Myocyte (in vitro differentiated cells): ENCODE data around the gene SEMA5B. TPM values are rescaled to one million over a fixed set of nuclear protein-coding genes. Genes with fewer than 3 reads are reported as not detected.

Experiments
- DNase-seq: peaks from one replicate; pipeline ENCODE4 v3.0.0-alpha.2; 2012; ENCODE audit warnings: low read depth
- total RNA-seq: library from RNA; depleted of rRNA; stranded (reverse); fragments of >200 nt; gene quantifications from 2 replicates; pipeline ENCODE4 v1.2.3, GENCODE V29; 2014

Gene SEMA5B
- total RNA-seq, 1 donor from 2014 or later: 0.08 TPM

GRCh38 chr3:122926811-122927210, 100.8 kb downstream of the SEMA5B start:
- DNase-seq: no peak

GRCh38 chr3:122926322-122926721, 101.2 kb downstream of the SEMA5B start:
- DNase-seq: no peak

- no peak for DNase-seq
Measured at GRCh38 chr3:122925756-122926155, 101.8 kb downstream of the SEMA5B start.

DNA sequence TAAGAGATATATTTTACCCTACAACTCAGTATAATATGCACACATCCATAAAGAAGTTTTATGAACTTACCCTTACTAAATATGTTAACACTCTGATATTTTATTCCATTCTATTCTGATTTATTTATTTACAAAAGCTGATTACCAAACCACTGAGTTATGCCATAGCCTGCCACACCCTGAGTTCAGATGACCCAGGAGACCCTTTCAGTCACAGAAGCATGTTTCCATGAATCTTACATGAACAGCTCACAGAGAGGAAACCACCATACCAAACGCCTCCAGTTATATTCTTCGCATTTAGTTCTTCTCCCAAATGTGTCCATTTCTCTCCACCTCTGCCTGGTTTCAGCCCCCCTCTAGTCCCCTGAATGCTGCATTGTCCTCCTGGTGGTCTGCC, 103.5 kb downstream of the SEMA5B start:
- DNase-seq: no peak

DNA sequence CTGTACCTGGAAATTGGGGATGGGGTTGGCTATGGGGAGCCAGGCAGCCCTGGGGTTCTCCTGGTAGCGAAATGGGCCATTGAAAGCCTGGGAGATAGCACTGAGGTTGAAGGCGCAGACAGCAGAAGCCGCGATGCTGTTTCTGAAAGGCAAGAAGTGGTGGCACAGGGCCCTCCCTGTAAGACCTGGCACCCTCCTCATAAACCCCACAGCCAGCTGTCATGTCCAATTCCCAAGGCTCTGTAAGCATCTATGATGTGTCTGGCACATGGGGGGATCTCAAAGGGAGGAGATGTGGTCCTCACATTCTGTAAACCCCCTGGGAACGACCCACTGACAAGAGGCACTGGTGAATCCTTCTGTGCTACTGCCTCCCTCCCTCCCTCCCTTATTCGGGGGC, 104.0 kb downstream of the SEMA5B start:
- DNase-seq: no peak

GRCh38 chr3:122921791-122922651, 105.5 kb downstream of the SEMA5B start:
- DNase-seq: no peak

GRCh38 chr3:122920986-122921385, 106.6 kb downstream of the SEMA5B start:
- DNase-seq: no peak

DNA sequence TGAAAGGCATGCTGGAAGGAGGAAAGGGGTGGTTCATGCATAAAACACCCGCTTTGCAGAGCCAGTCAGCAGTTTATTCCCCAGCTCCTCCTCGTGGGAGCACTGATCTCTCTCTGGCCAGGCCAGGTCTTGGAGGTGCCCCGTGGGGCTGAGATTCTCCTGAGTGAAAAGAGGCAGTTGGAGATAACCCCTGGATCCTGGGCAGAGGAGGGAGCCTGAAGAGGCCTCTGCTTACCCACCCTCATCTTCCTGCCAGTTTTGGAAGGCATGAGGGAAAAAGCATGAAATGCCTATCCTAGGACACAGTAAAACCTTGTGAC, 108.3 kb downstream of the SEMA5B start:
- DNase-seq: no peak

DNA sequence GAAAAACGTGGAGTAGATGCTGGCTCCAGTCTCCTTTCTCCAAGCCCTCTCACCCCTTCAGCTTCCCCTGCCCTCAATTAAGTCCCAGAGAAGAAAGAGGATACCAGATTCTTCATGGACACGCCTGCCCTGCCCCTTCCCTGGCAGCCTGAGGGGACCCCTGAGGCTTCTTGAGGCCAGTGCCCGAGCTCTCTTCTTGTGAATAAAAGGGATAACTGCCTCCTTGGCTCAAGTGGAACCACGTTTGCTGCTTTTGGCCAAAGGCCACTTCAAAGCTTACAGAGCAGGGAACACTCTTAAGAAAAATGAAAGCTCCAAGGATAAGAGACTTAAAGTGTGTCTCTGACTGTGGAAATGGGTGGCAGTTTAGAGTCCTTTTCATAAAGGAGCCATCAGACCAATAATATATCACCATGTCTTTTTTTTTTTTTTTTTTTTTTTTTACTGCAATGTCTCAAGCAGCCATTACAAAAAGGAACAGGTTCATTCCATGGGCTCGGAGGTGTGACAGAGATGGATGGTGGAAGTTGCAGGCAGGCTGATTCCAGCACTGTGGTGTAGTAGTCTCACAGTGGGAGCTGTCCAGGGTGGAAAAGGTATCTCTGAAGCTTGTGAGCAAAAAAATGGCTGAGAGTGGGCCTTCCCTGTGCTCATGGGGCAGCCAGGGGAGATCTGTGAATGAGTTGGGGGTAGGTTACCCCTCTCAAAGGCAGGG, 108.8 kb downstream of the SEMA5B start:
- DNase-seq: peak; percentile 45

DNA sequence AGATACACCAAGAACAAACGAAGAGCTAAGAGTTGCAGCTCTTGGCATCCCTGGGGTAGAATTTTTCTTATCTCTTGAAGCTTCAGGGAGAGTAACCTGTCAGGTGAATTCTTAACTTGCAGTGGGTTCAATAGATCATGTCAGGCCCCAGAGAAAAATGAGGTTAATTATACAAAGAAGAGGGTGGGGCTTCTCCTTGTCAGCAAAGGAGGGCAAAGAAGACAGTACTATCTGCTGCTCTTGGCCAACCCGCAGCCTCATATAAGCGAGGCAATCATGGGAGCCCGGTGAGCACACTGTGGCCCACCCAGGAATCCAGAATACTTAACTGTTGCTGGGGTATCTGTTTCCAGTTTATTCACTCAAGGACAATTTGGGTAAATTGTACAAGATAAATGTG, 110.2 kb downstream of the SEMA5B start:
- no peak for DNase-seq

- DNase-seq: no peak
Measured at GRCh38 chr3:122916580-122916979, 111.0 kb downstream of the SEMA5B start.

- DNase-seq: no peak
Measured at GRCh38 chr3:122916084-122916483, 111.5 kb downstream of the SEMA5B start.

DNA sequence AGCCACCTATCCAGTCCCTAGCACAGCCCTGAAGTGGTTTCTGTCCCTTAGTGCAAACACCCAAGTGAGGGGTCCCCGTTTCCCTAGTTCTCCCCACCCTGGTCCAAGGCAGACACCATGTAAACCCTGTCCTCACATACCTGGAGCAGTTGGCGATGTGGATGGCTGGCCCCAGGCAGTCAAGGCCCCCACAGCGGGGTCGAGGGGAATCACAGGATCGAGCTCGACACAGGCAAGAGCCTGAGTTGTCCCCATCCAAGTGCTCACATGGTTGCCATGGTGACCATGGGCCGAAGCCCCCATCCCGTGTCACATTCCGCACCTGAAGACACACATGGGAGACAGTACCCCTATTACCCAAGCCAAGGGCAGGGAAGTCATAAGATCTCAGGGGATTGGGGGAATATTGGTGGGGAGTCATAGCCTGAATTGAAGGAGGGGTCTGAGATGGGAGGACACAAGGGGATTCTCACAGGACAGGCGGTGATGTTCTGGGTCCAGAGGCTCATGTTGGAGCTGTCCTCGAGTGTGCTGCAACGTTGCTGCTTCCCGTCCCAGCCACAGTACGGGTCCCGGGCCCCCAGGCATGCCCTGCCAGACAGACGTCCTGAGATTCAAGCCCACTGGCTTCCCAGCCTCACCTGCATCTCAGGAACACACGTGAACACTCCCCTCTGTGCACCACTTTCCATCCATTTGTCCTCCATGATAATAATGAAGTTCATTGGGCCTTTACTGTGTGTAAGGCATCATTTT, 112.1 kb downstream of the SEMA5B start:
- DNase-seq: no peak

GRCh38 chr3:122913539-122914100, 113.9 kb downstream of the SEMA5B start:
- DNase-seq: no peak

DNA sequence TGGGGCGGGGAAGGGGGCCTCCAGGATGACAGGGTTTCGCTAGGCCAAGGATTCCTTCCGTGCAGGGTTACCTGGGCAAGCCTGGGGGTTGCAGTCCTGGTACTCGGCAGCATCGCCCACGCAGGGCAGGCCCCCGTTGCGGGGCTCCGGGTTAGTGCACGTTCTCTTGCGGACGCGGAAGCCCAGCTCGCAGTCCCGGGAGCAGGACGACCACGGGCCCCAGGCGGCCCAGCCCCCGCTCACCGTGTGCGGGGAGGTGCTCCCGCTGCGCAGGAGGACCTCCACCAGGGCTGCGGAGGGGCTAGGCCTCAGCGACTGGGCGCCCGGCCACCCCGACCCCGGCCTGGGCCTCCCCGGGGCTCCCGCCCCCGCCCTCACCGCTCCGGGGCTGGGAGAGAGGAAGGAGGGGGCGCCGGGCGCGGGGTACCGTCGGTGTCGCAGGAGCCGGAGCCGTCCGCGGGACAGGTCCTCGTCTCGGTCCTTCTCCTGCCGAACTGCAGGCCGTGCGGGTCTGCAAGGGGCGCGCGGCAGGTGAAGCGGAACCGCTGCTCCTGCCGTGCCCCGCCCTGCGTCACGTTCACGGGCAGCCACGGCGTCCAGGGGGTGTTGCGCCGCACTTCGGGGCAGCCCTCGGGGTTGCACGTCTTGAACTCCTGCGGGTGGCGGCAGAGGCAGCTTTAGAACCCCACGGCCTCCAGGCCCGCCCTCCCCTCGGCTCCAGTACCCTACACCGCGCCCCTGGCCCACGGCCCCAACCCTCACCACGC, 114.6 kb downstream of the SEMA5B start:
- no peak for DNase-seq

- no peak for DNase-seq
Measured at GRCh38 chr3:122911901-122912300, 115.7 kb downstream of the SEMA5B start.

DNA sequence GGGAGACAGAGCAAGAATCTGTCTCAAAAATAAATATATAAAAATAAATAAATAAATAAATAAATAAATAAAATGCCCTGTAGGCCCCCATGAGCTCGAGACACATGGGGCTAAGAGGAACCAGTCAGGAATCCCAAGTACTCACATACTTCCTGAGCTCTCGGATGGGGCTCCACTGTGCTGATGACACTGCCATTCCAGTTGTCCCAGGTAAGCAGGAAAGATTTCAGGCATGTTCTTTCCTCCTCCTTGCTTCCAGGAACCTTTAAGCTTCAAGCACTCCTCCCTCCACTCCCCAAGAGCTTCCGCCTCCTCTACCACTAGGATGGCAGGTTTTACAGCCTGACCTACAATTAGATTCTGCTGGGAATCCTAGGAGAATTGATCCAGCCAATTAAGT, 119.3 kb downstream of the SEMA5B start:
- DNase-seq: no peak

DNA sequence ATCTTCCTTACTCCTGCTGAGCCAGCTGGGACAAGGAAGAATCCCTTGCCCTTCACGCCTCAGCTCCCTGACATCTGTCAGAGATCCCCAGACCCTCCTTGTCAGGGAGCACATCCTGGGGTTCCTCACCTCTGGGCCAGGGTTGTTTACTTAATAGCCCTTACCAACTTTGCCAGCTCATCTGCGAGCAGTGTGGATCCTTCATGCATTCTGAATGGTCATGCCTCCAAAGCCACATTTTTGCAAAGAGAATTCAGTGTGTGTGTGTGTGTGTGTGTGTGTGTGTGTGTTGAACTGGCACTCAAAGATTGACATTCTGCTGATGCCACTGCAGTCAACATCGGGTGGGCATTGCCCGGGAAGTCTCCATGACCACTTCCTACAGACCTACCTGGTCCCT, 120.1 kb downstream of the SEMA5B start:
- DNase-seq: no peak

DNA sequence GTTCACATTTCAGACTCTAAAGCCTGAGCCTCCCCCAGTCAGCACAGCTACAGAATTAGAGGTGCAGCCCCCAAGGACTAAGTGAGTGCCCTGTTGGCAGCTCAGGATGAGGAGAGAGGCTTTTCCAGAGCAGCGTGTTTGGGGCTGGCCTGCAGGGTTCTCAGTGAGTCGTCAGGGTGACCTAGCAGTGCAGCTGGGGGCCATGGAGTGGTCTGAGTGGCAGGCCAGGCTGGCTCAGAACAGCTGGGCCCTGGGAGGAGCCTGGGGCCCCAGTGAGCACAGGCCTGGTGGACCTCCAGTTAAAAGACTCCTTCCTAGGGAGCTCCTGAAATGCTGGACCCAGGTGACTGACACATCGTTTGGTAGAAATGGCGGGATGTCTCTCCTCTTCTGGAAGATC, 124.4 kb downstream of the SEMA5B start:
- DNase-seq: peak; percentile 28

GRCh38 chr3:122902326-122902725, 125.2 kb downstream of the SEMA5B start:
- DNase-seq: no peak

- no peak for DNase-seq
Measured at GRCh38 chr3:122898298-122898697, 129.3 kb downstream of the SEMA5B start.
